HG03045 (cell line): ENCODE measurements around the gene PLSCR5.

Source experiments
- ATAC-seq: cut with Tn5 transposase; IDR thresholded peaks from one replicate; pipeline ENCODE4 v1.9.1; 2021; ENCODE audit warnings: mild to moderate bottlenecking, moderate library complexity; ENCODE audit not compliant: unreplicated experiment

The PLSCR5 gene

DNA sequence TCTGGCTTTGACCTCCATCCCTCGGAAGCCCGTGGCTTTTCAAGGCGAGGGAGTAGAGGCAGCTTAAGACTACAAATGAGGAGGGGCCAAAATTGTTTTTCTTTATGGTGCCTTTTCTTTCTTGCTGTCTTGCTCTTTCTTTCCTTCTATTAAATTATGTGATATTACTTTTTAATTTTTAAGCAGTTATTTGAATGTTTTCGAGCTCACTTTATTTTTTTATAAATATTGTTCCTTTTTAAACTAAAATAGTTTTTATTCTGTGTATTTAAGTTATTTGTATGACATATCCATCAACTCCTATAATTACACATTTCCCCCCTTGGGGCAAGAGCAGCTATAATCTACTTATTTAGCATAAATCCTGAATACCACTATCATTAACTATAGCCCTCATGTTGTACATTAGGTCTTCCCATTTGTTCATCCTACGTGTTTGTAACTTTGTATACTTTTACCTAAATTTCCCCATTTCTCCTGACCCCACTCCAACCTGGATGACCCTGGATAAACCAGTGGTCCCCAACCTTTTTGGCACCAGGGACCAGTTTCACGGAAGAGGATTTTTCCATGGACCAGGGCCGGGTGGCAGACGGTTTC is 60.1 kb downstream of the PLSCR5 start:
- ATAC-seq = no peak

- ATAC-seq = peak; percentile 91
Measured at GRCh38 chr3:146544002-146544928, 60.9 kb downstream of the PLSCR5 start, which contains the start of gene PLSCR1. Gene PLSCR1 (minus strand): TSS chr3:146544607. CDS start chr3:146536552, 8,055 bp downstream.

GRCh38 chr3:146543461-146544001 is 61.6 kb downstream of the PLSCR5 start:
- peak; percentile 5 for ATAC-seq

DNA sequence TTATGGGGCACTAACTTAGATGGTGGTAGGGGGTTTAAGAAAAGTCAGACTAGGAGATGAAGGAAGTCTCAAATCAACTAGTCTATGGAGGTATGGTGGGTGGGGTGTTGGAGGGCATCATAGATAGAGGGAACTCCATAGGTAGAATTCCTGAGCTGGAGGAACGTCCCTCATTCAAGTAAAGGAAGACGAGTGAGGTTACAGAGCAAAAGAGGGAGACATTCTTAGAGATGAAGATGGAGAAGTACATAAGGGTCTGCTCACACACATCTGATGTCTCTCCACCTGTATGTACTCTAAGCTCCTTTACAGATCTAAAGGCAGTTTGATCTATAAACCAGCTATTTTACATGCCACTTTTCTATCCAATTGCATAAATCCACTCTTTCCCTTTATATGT is 62.2 kb downstream of the PLSCR5 start:
- no peak for ATAC-seq

GRCh38 chr3:146542179-146542578 is 63.0 kb downstream of the PLSCR5 start:
- no peak for ATAC-seq

GRCh38 chr3:146540978-146541377 is 64.2 kb downstream of the PLSCR5 start:
- no peak for ATAC-seq

GRCh38 chr3:146540236-146540635 is 64.9 kb downstream of the PLSCR5 start:
- ATAC-seq = no peak

GRCh38 chr3:146539315-146539714 is 65.8 kb downstream of the PLSCR5 start:
- ATAC-seq = no peak

DNA sequence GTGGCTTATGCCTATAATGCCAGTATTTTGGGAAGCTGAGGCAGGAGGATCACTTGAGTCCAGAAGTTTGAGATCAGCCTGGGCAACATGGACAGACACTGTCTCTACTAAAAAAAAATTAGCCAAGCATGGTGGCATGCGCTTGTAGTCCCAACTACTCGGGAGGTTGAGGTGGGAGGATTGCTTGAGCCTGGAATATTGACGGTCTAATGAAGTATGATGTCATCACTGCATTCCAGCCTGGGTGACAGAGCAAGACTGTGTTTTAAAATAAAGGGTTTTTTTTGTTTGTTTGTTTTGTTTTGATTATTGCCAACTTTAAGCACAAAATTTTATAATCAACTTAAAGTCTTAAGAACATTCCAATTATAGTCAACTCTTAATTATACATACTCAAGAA is 67.5 kb downstream of the PLSCR5 start:
- ATAC-seq = no peak

DNA sequence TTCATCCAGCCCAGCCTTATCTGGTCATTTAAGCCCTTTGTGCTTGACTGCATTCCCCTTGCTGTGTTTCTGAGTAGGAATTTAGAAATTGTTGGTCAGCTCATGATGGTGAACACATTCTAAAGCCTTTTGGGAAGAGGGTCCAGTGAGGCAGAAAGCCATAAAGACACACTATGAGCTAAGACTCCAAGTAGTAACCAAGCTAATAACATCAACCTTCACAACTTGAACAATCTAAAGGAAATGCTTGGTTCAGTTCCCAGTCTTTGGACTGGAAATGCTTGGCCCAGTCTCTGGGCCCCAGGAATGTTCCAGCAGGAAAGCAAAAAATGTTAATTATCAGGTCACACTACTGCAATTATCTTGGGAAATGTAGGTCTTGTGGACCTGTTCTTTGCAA is 68.5 kb downstream of the PLSCR5 start:
- ATAC-seq = no peak
